Measurements from ENCODE around the gene BACH2. TPM values are rescaled to one million over a fixed set of nuclear protein-coding genes. Genes with fewer than 3 reads are reported as not detected.

Gene BACH2
- total and polyA plus RNA-seq, 2 of the 4 experiments (the other 2 are of a cell fraction): 1.3 to 1.4 TPM

DNA sequence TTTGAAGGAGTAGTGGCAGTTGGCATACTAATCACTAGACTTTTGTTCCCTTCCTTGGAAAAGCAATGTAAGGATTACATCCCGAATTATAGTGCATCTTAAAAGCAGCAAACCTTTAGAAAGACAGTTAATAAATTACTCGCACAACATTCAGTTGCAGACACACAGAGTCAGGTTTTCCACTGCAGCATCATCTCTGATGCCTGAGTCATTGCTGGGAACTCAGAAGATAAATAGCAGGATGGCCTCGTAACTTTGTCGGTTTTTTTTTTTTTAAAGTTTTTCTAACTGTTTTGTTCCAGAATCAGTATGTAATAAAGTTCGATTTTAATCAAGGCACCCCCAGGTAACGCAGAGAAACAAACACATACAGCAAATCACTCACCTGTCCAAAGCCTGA lies 368.0 kb downstream of the BACH2 start:
- BruUV-seq (replicated peaks): no TSS peak
- no peak overlapping the region for H2AFZ ChIP-seq (replicated peaks; ENCODE audit: low read length, poor library complexity)
- no CpG with 5 or more reads among the region's 6 CpGs for WGBS, 2 experiments (ENCODE audit: extremely low coverage in 2 of 2, insufficient read length in 1 of 2)
- no peak overlapping the region for H3K18ac ChIP-seq (ENCODE audit: low read depth, low read length)
- CTCF ChIA-PET: interaction anchor here (1.3 kb wide), 1 partner anchor 12 kb away, joined by 3 read pairs; no protein-coding TSS in a partner anchor
- in situ Hi-C loops (cut with MboI; ENCODE audit: low sequenced_read_pairs) (no loop called here), intact Hi-C loops (cut with micrococcal nuclease) (no loop called here), dilution Hi-C loops (cut with HindIII; ENCODE audit: low sequenced_read_pairs, unreplicated experiment) (no loop called here)
- H3K9ac ChIP-seq (ENCODE audit: low read depth, low read length): no peak overlapping the region
- no peak overlapping the region for H2BK5ac ChIP-seq (ENCODE audit: low read depth, low read length, poor library complexity, severe bottlenecking)
- no peak overlapping the region for H3K56ac ChIP-seq (ENCODE audit: extremely low read depth, insufficient read depth, low read length)
- H4K20me1 ChIP-seq (ENCODE audit: insufficient read depth, low read length): no peaks in the 10 kb centered on the region
- no peak overlapping the region for H4K5ac ChIP-seq (ENCODE audit: low read depth, low read length)
- H2AK5ac ChIP-seq (ENCODE audit: low read depth, low read length): no peak overlapping the region
- no peak overlapping the region for H3K23ac ChIP-seq (ENCODE audit: low read depth, low read length)
- H2BK20ac ChIP-seq (ENCODE audit: low read depth, low read length): no peak overlapping the region
- H3K9me1 ChIP-seq (ENCODE audit: insufficient read depth, low read length): no peaks in the 10 kb centered on the region
- no peak overlapping the region for H3K4ac ChIP-seq (ENCODE audit: low read depth, low read length)
- no peak overlapping the region for H3K27ac ChIP-seq (ENCODE audit: insufficient read depth, low read length)
- no peaks in the 10 kb centered on the region; the same call in 1 of the 2 replicates for H3K4me1 ChIP-seq (ENCODE audit: control insufficient read depth, insufficient read depth, low read length)
- H3K36me3 ChIP-seq (ENCODE audit: control insufficient read depth, insufficient read depth, low read length): no peaks in the 10 kb centered on the region
- no peaks in the 10 kb centered on the region for H3K79me1 ChIP-seq (ENCODE audit: low read depth in 1 of 2, low read length in 2 of 2)
- no peak overlapping the region for H3K4me3 ChIP-seq (ENCODE audit: insufficient read depth, low read depth, low read length)
- TF ChIP-seq SMC3 (IDR thresholded peaks at IDR 0.05; ENCODE audit: low read depth, low read length) (no peak), POLR2A (IDR thresholded peaks at IDR 0.05; ENCODE audit: low read depth, low read length) (no peak), BHLHE40 (IDR thresholded peaks at IDR 0.05; ENCODE audit: low read depth, low read length) (no peak), RFX5 (IDR thresholded peaks at IDR 0.05; ENCODE audit: low read depth, low read length) (no peak), CTCF (conservative IDR thresholded peaks at IDR 0.05; ENCODE audit: low read depth, low read length) (no peak), CEBPB (IDR thresholded peaks at IDR 0.05; ENCODE audit: low read depth, low read length) (no peak), RAD21 (IDR thresholded peaks at IDR 0.05; ENCODE audit: low read length) (no peak), MAFK (IDR thresholded peaks at IDR 0.05; ENCODE audit: low read depth, low read length) (no peak), NFE2L2 (IDR thresholded peaks at IDR 0.05; ENCODE audit: low read depth, low read length) (no peak), MXI1 (IDR thresholded peaks at IDR 0.05; ENCODE audit: borderline replicate concordance, low read depth, low read length) (no peak), MAZ (IDR thresholded peaks at IDR 0.05; ENCODE audit: borderline replicate concordance, low read depth, low read length) (no peak), RCOR1 (IDR thresholded peaks at IDR 0.05; ENCODE audit: insufficient replicate concordance, low read length) (no peak), FOS (IDR thresholded peaks at IDR 0.05; ENCODE audit: low read depth, low read length) (no peak), CHD1 (IDR thresholded peaks at IDR 0.05; ENCODE audit: low read depth, low read length) (no peak)
- TF ChIP-seq, protein P1, sequence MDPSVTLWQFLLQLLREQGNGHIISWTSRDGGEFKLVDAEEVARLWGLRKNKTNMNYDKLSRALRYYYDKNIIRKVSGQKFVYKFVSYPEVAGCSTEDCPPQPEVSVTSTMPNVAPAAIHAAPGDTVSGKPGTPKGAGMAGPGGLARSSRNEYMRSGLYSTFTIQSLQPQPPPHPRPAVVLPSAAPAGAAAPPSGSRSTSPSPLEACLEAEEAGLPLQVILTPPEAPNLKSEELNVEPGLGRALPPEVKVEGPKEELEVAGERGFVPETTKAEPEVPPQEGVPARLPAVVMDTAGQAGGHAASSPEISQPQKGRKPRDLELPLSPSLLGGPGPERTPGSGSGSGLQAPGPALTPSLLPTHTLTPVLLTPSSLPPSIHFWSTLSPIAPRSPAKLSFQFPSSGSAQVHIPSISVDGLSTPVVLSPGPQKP (IDR thresholded peaks at IDR 0.05; ENCODE audit: borderline replicate concordance, low read depth, low read length): no peak
- TF ChIP-seq, protein P2, sequence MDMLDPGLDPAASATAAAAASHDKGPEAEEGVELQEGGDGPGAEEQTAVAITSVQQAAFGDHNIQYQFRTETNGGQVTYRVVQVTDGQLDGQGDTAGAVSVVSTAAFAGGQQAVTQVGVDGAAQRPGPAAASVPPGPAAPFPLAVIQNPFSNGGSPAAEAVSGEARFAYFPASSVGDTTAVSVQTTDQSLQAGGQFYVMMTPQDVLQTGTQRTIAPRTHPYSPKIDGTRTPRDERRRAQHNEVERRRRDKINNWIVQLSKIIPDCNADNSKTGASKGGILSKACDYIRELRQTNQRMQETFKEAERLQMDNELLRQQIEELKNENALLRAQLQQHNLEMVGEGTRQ (IDR thresholded peaks at IDR 0.05; ENCODE audit: low read depth, low read length): no peak
- H3K9me3 ChIP-seq (ENCODE audit: control insufficient read depth, insufficient read depth, low read length): no peaks in the 10 kb centered on the region
- no peak overlapping the region for H2BK120ac ChIP-seq (ENCODE audit: low read depth, low read length)
- peak; percentile 63 for DNase-seq
- POLR2A ChIA-PET (ENCODE audit: unreplicated experiment): no interaction called here
- no peak overlapping the region for H4K8ac ChIP-seq (ENCODE audit: low read depth in 2 of 2, low read length in 2 of 2)
- H4K91ac ChIP-seq (ENCODE audit: insufficient read depth, low read depth, low read length): no peak overlapping the region
- no peaks in the 10 kb centered on the region for H3K27me3 ChIP-seq (ENCODE audit: control insufficient read depth, insufficient read depth, low read length)
- no peak overlapping the region for H3K14ac ChIP-seq (replicated peaks; ENCODE audit: low read depth, low read length)
- H2BK15ac ChIP-seq (ENCODE audit: low read depth, low read length): no peak overlapping the region
- ATAC-seq (ENCODE audit: low read depth): no peak
- H2AK9ac ChIP-seq (replicated peaks; ENCODE audit: low read depth, low read length, poor library complexity): no peak overlapping the region
- H3K4me2 ChIP-seq (ENCODE audit: low read depth, low read length): no peak overlapping the region
